CD1c-positive myeloid dendritic cell (primary cell): ENCODE results near the gene SMIM28.

Experiments
- DNase-seq: peaks from one replicate; pipeline ENCODE4 v3.0.0-alpha.2; 2016; ENCODE audit errors: extremely low spot score

SMIM28 gene

DNA sequence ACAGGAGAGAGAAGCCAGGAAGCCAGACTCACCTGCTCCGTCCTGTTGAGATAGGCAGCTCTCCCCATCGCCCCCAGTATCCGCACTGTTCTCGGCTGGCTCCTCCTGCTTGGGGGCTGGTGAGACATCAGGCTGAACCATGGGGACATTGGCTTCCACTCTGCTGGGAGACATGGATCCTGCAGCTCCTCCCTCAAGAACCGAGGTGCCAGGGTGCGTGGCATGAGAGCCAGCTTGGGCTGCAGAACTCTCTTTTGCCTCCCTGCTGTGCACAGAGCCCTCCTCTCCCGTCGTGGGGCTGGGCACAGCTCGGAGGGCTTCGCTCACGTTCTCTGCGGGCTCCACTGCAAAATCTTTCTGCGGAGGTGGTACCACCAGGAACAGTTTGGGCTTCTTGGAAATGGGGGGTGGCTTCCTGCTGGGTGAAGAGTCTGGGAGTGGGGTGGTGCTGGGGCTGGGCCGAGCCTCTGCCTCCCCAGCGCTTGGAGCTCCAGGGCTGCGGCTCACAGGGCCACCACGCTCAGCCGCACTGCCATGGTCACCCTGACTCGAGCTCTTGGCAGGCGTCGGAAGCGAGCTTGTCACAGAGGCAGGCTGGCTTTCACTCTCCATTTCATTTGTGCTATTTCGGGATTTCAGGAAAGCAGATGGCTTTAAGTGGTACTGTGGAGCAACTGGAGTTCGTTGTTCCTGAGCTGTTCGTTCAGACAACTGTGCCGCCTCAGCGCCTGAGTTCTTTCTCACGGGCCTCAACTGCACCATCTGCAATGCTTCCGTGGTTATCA is 52.8 kb downstream of the SMIM28 start:
- no peak for DNase-seq

DNA sequence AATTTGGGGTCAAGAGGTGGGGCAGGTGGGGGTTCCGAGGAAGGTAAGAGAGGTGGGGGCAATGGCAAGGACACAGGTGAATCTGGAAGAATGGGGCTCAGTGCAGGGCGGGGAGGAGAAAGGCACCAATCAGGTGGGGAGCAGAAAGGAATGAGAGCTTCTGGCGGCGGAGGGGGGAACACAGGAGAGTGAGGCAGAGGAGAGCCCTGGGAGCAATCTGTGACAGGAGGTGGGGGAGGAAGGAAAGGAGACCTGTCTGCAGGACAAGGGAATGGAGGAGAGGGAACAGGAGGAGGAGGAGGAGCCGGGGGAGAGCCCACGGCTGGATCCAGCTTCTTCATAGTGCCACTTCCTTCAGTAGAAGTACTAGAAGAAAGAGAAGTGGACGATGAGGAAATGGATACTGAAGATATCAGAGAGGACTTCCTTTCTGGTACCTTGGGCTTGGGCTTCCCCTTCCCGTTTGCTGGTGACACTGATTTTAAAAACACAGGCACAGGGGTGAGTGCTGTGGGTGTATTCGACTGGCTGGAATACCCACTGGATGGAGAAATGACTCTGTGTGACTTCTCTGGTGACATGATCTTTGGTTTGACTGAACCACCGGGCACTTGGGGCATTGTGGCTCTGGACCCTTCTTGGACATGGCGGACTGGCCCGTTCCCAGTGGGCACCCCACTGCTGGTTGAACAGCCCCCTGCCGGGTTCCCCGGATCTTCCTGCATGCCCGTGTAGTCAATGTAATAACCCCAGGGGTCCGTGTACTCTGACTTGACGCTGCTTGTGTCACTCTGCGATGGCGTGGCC is 53.8 kb downstream of the SMIM28 start:
- peak; percentile 87 for DNase-seq

DNA sequence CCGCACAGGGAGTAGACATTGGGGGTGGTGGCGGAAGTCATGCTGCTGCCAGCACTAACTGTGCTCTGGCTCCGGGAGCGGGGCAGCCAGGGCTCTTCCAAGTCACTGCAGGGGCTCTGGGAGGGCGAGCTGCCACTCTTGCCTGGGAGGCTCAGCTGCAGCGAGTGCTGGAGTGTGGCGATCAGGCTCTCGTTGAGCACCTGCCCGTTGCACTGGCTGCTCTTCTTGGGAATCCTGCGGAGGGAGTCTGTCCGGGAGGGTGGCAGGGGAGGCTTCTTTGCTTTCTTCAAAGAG is 54.3 kb downstream of the SMIM28 start:
- no peak for DNase-seq
